HepG2 (cell line): Measurements from ENCODE around the gene FGF1.

ENCODE experiments used
- CTCF ChIP-seq: sonication (generic); formaldehyde crosslinking; IDR thresholded peaks from 2 replicates; pipeline ENCODE4 v1.5.0; 2020; ENCODE audit warnings: mild to moderate bottlenecking, missing genetic modification reagents, moderate library complexity
- MAFF ChIP-seq: IDR thresholded peaks from 2 replicates; pipeline ENCODE4 v1.6.1; 2011; ENCODE audit warnings: low read depth, low read length, improper control_type of control experiment
- MED8 ChIP-seq: sonication (generic); formaldehyde crosslinking; IDR thresholded peaks from 2 replicates; pipeline ENCODE4 v1.8.1; 2023; ENCODE audit warnings: mild to moderate bottlenecking, missing genetic modification reagents; ENCODE audit not compliant: insufficient replicate concordance
- ZNF484 ChIP-seq: sonication (generic); formaldehyde crosslinking; IDR thresholded peaks from 2 replicates; pipeline ENCODE4 v1.5.1; 2020; ENCODE audit warnings: mild to moderate bottlenecking, low read depth, missing genetic modification reagents, borderline replicate concordance

- no peak for TF ChIP-seq ZNF484 (CRISPR knock-in tag)
- TF ChIP-seq MAFF, result no peak
- no peak for TF ChIP-seq MED8 (CRISPR knock-in tag)
- TF ChIP-seq CTCF (CRISPR knock-in tag), result no peak
These were observed 44.2 kb downstream of the FGF1 start for GRCh38 chr5:142641711-142642110.
